Activated CD4-positive, CD25-positive, alpha-beta regulatory T cell treated with anti-CD3 and anti-CD28 coated beads, Interleukin-2, amount 50 U/mL, for 16 hours (primary cell): ENCODE results near the gene BHLHE23.

ENCODE experiments used
- DNase-seq: peaks from one replicate; pipeline ENCODE4 v3.0.0-alpha.2; 2020; ENCODE audit warnings: low read depth, low spot score

BHLHE23 gene

GRCh38 chr20:63006540-63007359 lies at the start of gene BHLHE23:
BHLHE23 (minus strand) TSS chr20:63006964; CDS start chr20:63006774, 190 bp downstream.
- no peak for DNase-seq

- no peak for DNase-seq
Observed at GRCh38 chr20:63055575-63056235, 48.9 kb upstream of the BHLHE23 start.

GRCh38 chr20:63054681-63055240 lies 48.0 kb upstream of the BHLHE23 start:
- DNase-seq, result no peak

- no peak for DNase-seq
Observed at GRCh38 chr20:63054103-63054474, 47.3 kb upstream of the BHLHE23 start.

GRCh38 chr20:63053432-63054102 lies 46.8 kb upstream of the BHLHE23 start:
- DNase-seq, result no peak

- DNase-seq, result no peak
Observed at GRCh38 chr20:63052571-63053431, 46.0 kb upstream of the BHLHE23 start.

- DNase-seq, result no peak
Observed at GRCh38 chr20:63051911-63052310, 45.1 kb upstream of the BHLHE23 start.

- DNase-seq, result no peak
Observed at GRCh38 chr20:63051186-63051860, 44.6 kb upstream of the BHLHE23 start.

- DNase-seq, result no peak
Observed at GRCh38 chr20:63050406-63050805, 43.6 kb upstream of the BHLHE23 start.

GRCh38 chr20:63049561-63050221 lies 42.9 kb upstream of the BHLHE23 start:
- DNase-seq, result no peak

- DNase-seq, result no peak
Observed at GRCh38 chr20:63049191-63049518, 42.4 kb upstream of the BHLHE23 start.

GRCh38 chr20:63048516-63049190 lies 41.9 kb upstream of the BHLHE23 start:
- no peak for DNase-seq

GRCh38 chr20:63047946-63048345 lies 41.2 kb upstream of the BHLHE23 start:
- DNase-seq, result no peak

- DNase-seq, result no peak
Observed at GRCh38 chr20:63047267-63047666, 40.5 kb upstream of the BHLHE23 start.

GRCh38 chr20:63046841-63047240 lies 40.1 kb upstream of the BHLHE23 start:
- no peak for DNase-seq

GRCh38 chr20:63045991-63046390 lies 39.2 kb upstream of the BHLHE23 start:
- DNase-seq, result no peak

GRCh38 chr20:63045401-63045800 lies 38.6 kb upstream of the BHLHE23 start:
- DNase-seq, result no peak

- no peak for DNase-seq
Observed at GRCh38 chr20:63044605-63045004, 37.8 kb upstream of the BHLHE23 start.

GRCh38 chr20:63044204-63044600 lies 37.4 kb upstream of the BHLHE23 start:
- no peak for DNase-seq
